DMS 273 treated with DMSO at 0.1 percent for 48 hours (cell line): Measurements from ENCODE around the gene QRFP.
"Not testable (repeated sequence)": the region's sequence is repeated elsewhere in the genome, so short reads cannot be mapped to it uniquely, and the experiment has no call there.

Experiments used
- DNase-seq: peaks from one replicate; lab custom pipeline; 2025; lab: John Stamatoyannopoulos, UW

The QRFP gene

GRCh38 chr9:130919559-130920145 is 23.0 kb upstream of the QRFP start:
- DNase-seq, result no peak

- DNase-seq, result no peak
Observed at GRCh38 chr9:130918826-130919558, 22.4 kb upstream of the QRFP start.

- DNase-seq, result no peak
Observed at GRCh38 chr9:130918101-130918825, 21.7 kb upstream of the QRFP start.

- DNase-seq, result no peak
Observed at GRCh38 chr9:130917168-130917960, 20.8 kb upstream of the QRFP start.

GRCh38 chr9:130915096-130915447 is 18.5 kb upstream of the QRFP start:
- no peak for DNase-seq

- no peak for DNase-seq
Observed at GRCh38 chr9:130914417-130915095, 17.9 kb upstream of the QRFP start.

- DNase-seq, result no peak
Observed at GRCh38 chr9:130913599-130914416, 17.2 kb upstream of the QRFP start.

- DNase-seq, result peak; percentile 6
Observed at GRCh38 chr9:130912932-130913598, 16.5 kb upstream of the QRFP start.

GRCh38 chr9:130911254-130912049 is 14.8 kb upstream of the QRFP start:
- no peak for DNase-seq

GRCh38 chr9:130910670-130911069 is 14.1 kb upstream of the QRFP start:
- DNase-seq, result not testable (repeated sequence)

- not testable (repeated sequence) for DNase-seq
Observed at GRCh38 chr9:130910041-130910440, 13.4 kb upstream of the QRFP start.

GRCh38 chr9:130908878-130909355 is 12.3 kb upstream of the QRFP start:
- no peak for DNase-seq

- DNase-seq, result no peak
Observed at GRCh38 chr9:130908146-130908877, 11.7 kb upstream of the QRFP start.

GRCh38 chr9:130906735-130907416 is 10.3 kb upstream of the QRFP start:
- no peak for DNase-seq

GRCh38 chr9:130905902-130906734 is 9.5 kb upstream of the QRFP start:
- no peak for DNase-seq

GRCh38 chr9:130905125-130905901 is 8.7 kb upstream of the QRFP start:
- no peak for DNase-seq
